ENCODE measurements around the gene ZMYND8.

DNA sequence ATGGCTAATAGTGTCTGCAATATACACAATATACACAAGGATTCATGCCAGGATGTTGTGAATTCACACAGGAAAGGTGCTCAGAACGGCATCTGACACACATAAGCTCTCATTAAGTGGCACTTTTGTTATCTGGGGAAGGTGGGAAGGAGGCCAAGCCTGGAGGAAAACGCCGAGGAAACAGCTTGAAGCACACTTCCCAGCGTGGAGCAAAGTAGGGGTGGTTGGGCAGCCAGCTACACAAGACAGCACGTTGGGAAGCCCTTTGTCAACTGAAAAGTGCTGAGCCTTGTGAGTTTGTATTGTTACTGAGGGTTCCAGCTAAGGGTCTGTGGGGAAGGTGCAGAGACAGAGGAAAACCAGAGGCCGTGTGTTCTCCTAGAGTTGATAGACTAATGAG is 181.0 kb downstream of the ZMYND8 start:
- TF ChIP-seq GATA3 (IDR thresholded peaks at IDR 0.05; ENCODE audit: low read depth, low read length) (no peak), GATA2 (IDR thresholded peaks at IDR 0.05; ENCODE audit: low read depth, low read length) (no peak)

All from SH-SY5Y (cell line).